Liver (tissue), 9 donors: Measurements from ENCODE around the gene CCDC86. TPM values are rescaled to one million over a fixed set of nuclear protein-coding genes. Genes with fewer than 3 reads are reported as not detected.

Source experiments
- DNase-seq: peaks from one replicate; pipeline ENCODE4 v3.0.0-alpha.2; 2017; ENCODE audit warnings: low spot score
- H3K27ac ChIP-seq, 2 donors: one replicate each; pipeline ENCODE4 v1.7.0; 2013; ENCODE audit warnings: inconsistent platforms in 2 of 2, low read length in 2 of 2, control low read depth in 1 of 2, low read depth in 1 of 2, mild to moderate bottlenecking in 1 of 2
- H3K27me3 ChIP-seq, 4 donors: one replicate each; pipeline versions ENCODE4 v1.6.1 to v1.7.0; 2013; ENCODE audit warnings: low read length in 3 of 4, inconsistent platforms in 1 of 4, mild to moderate bottlenecking in 1 of 4, moderate library complexity in 1 of 4; ENCODE audit not compliant: control insufficient read depth in 4 of 4, insufficient read depth in 4 of 4
- H3K36me3 ChIP-seq, 4 donors: one replicate each; pipeline versions ENCODE4 v1.6.1 to v1.7.0; 2013; ENCODE audit warnings: low read length in 3 of 4, mild to moderate bottlenecking in 3 of 4, low read depth in 1 of 4, moderate library complexity in 1 of 4; ENCODE audit not compliant: control insufficient read depth in 4 of 4, insufficient read depth in 3 of 4
- H3K4me1 ChIP-seq, 4 donors: one replicate each; pipeline versions ENCODE4 v1.6.1 to v1.7.0; 2013; ENCODE audit warnings: low read length in 3 of 4, mild to moderate bottlenecking in 3 of 4, moderate library complexity in 1 of 4; ENCODE audit not compliant: control insufficient read depth in 4 of 4, insufficient read depth in 4 of 4
- H3K4me3 ChIP-seq, 3 donors: one replicate each; pipeline versions ENCODE4 v1.6.1 to v1.7.0; 2013; ENCODE audit warnings: low read length in 3 of 3, control low read depth in 1 of 3, low read depth in 1 of 3, mild to moderate bottlenecking in 1 of 3
- H3K9ac ChIP-seq, 2 donors: one replicate each; pipeline ENCODE4 v1.7.0; 2013; ENCODE audit warnings: low read length in 2 of 2, mild to moderate bottlenecking in 2 of 2, moderate library complexity in 2 of 2, control low read depth in 1 of 2, low read depth in 1 of 2
- H3K9me3 ChIP-seq, 4 donors: one replicate each; pipeline versions ENCODE4 v1.6.1 to v1.7.0; 2013; ENCODE audit warnings: low read length in 3 of 4; ENCODE audit not compliant: control insufficient read depth in 4 of 4
- ATF3 ChIP-seq: IDR thresholded peaks from 2 replicates; pipeline ENCODE4 v1.6.1; 2016; ENCODE audit warnings: antibody characterized with exemption
- CTCF ChIP-seq: fragments of 150-350 bp; IDR thresholded peaks from 2 replicates; pipeline ENCODE4 v1.5.1; 2017; ENCODE audit warnings: improper control_type of control experiment, low read depth, low read length; ENCODE audit not compliant: missing input control
- EGR1 ChIP-seq, 2 donors: IDR thresholded peaks; 2 replicates each; pipeline ENCODE4 v1.6.1; 2016 to 2018; ENCODE audit warnings: antibody characterized with exemption in 2 of 2, low read depth in 2 of 2
- FOXA2 ChIP-seq: IDR thresholded peaks from 2 replicates; pipeline ENCODE4 v1.6.1; 2016; ENCODE audit warnings: antibody characterized with exemption
- GABPA ChIP-seq, 2 donors: IDR thresholded peaks in 1 of 2; conservative IDR thresholded peaks in 1 of 2; 2 replicates each; pipeline ENCODE4 v1.6.1; 2016; ENCODE audit warnings: antibody characterized with exemption in 2 of 2, mild to moderate bottlenecking in 1 of 2, moderate library complexity in 1 of 2
- HNF4A ChIP-seq, 2 donors: conservative IDR thresholded peaks; 2 replicates each; pipeline ENCODE4 v1.6.1; 2016; ENCODE audit warnings: antibody characterized with exemption in 2 of 2, mild to moderate bottlenecking in 2 of 2
- JUND ChIP-seq, 2 donors: IDR thresholded peaks; 2 replicates each; pipeline ENCODE4 v1.6.1; 2016; ENCODE audit warnings: antibody characterized with exemption in 2 of 2
- NR2F2 ChIP-seq: IDR thresholded peaks from 2 replicates; pipeline ENCODE4 v1.6.1; 2016; ENCODE audit warnings: antibody characterized with exemption
- RAD21 ChIP-seq, 2 donors: IDR thresholded peaks; 2 replicates each; pipeline ENCODE4 v1.6.1; 2016; ENCODE audit warnings: antibody characterized with exemption in 2 of 2, mild to moderate bottlenecking in 2 of 2
- RXRA ChIP-seq, 2 donors: IDR thresholded peaks; 2 replicates each; pipeline ENCODE4 v1.6.1; 2017 to 2018; ENCODE audit warnings: antibody characterized with exemption in 2 of 2, mild to moderate bottlenecking in 1 of 2
- SP1 ChIP-seq: IDR thresholded peaks from 2 replicates; pipeline ENCODE4 v1.6.1; 2018; ENCODE audit warnings: antibody characterized with exemption, mild to moderate bottlenecking
- TAF1 ChIP-seq: conservative IDR thresholded peaks from 2 replicates; pipeline ENCODE4 v1.6.1; 2016; ENCODE audit warnings: antibody characterized with exemption, mild to moderate bottlenecking
- YY1 ChIP-seq: IDR thresholded peaks from 2 replicates; pipeline ENCODE4 v1.6.1; 2016; ENCODE audit warnings: antibody characterized with exemption, mild to moderate bottlenecking
- WGBS: extraction: QIAGEN DNeasy Blood & Tissue Kit; methylation state at CpG from one replicate; pipeline ENCODE4 v1.1.7; 2013; 5-methylcytosine and 5-hydroxymethylcytosine counted together
- polyA plus RNA-seq, 2 donors: library from polyadenylated mRNA; stranded (reverse) in 1 of 2; unstranded in 1 of 2; fragments of 200-250 nt in 1 of 2; fragments of >200 nt in 1 of 2; fragmentation: Nextera tagmentation in 1 of 2; extraction: Ambion mirVana in 1 of 2; gene quantifications; one replicate each; pipeline versions ENCODE4 v1.2.1 to v1.2.3, GENCODE V29; 2013 to 2015
- total RNA-seq, 2 donors: library from RNA; depleted of rRNA; stranded (reverse); fragments of >200 nt; gene quantifications; one replicate each; pipeline ENCODE4 v1.2.3, GENCODE V29; 2014
- TF ChIP-seq, protein P1 (sequence below): IDR thresholded peaks from 2 replicates; pipeline ENCODE4 v1.6.1; 2016; ENCODE audit warnings: antibody characterized with exemption, mild to moderate bottlenecking
- TF ChIP-seq, protein P2 (sequence below): IDR thresholded peaks from 2 replicates; pipeline ENCODE4 v1.6.1; 2016; ENCODE audit warnings: antibody characterized with exemption
- donor health status: healthy.
- donor health status: healthy.
- donor health status: healthy.
- donor health status: healthy.
- donor health status: healthy.

The CCDC86 gene
- total and polyA plus RNA-seq, 4 donors: 5.0 to 9.4 (median 5.7) TPM

- Histone ChIP-seq H3K36me3 (no peaks in the 10 kb centered on the region), H3K9ac (no peak overlapping the region), H3K9me3 (no peaks in the 10 kb centered on the region), H3K4me1 (no peaks in the 10 kb centered on the region), H3K27ac (no peak overlapping the region), H3K27me3 (no peaks in the 10 kb centered on the region), H3K4me3 (no peak overlapping the region)
- DNase-seq: no peak
- 90% methylated on average over 3 of the region's 3 CpGs for WGBS
- TF ChIP-seq, protein P1, sequence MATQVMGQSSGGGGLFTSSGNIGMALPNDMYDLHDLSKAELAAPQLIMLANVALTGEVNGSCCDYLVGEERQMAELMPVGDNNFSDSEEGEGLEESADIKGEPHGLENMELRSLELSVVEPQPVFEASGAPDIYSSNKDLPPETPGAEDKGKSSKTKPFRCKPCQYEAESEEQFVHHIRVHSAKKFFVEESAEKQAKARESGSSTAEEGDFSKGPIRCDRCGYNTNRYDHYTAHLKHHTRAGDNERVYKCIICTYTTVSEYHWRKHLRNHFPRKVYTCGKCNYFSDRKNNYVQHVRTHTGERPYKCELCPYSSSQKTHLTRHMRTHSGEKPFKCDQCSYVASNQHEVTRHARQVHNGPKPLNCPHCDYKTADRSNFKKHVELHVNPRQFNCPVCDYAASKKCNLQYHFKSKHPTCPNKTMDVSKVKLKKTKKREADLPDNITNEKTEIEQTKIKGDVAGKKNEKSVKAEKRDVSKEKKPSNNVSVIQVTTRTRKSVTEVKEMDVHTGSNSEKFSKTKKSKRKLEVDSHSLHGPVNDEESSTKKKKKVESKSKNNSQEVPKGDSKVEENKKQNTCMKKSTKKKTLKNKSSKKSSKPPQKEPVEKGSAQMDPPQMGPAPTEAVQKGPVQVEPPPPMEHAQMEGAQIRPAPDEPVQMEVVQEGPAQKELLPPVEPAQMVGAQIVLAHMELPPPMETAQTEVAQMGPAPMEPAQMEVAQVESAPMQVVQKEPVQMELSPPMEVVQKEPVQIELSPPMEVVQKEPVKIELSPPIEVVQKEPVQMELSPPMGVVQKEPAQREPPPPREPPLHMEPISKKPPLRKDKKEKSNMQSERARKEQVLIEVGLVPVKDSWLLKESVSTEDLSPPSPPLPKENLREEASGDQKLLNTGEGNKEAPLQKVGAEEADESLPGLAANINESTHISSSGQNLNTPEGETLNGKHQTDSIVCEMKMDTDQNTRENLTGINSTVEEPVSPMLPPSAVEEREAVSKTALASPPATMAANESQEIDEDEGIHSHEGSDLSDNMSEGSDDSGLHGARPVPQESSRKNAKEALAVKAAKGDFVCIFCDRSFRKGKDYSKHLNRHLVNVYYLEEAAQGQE: no peak
- TF ChIP-seq EGR1 (IDR thresholded peaks at IDR 0.05; ENCODE audit: low read depth in 2 of 2) (no peak), ATF3 (no peak), CTCF (no peak), TAF1 (no peak), JUND (IDR thresholded peaks at IDR 0.05) (no peak)
- TF ChIP-seq, protein P2, sequence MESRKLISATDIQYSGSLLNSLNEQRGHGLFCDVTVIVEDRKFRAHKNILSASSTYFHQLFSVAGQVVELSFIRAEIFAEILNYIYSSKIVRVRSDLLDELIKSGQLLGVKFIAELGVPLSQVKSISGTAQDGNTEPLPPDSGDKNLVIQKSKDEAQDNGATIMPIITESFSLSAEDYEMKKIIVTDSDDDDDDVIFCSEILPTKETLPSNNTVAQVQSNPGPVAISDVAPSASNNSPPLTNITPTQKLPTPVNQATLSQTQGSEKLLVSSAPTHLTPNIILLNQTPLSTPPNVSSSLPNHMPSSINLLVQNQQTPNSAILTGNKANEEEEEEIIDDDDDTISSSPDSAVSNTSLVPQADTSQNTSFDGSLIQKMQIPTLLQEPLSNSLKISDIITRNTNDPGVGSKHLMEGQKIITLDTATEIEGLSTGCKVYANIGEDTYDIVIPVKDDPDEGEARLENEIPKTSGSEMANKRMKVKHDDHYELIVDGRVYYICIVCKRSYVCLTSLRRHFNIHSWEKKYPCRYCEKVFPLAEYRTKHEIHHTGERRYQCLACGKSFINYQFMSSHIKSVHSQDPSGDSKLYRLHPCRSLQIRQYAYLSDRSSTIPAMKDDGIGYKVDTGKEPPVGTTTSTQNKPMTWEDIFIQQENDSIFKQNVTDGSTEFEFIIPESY: no peak
Observed at GRCh38 chr11:60798631-60799030, 43.3 kb upstream of the CCDC86 start.

DNA sequence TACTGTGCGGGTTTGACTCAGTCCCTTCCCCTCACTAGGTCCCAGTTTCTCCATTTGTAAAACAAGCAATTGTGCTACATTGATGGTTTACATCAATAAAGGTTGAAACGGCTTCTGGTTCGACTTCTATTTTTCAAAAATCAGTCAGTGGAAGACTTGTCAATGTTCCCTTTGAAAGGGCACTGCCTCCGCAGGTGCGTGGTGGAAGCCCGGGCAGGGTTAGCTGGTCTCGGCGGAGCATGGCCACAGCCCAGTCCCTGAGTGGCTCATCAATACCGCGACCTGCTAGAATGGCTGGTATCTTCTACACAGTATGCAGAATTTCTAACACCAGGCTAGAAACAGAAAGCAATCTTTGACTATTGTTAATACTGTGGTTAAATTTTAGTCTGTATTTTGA lies 40.7 kb upstream of the CCDC86 start:
- no peak for DNase-seq
- Histone ChIP-seq H3K4me1 (no peaks in the 10 kb centered on the region), H3K27ac (no peak overlapping the region), H3K9me3 (no peaks in the 10 kb centered on the region), H3K4me3 (no peak overlapping the region), H3K36me3 (no peaks in the 10 kb centered on the region), H3K27me3 (no peaks in the 10 kb centered on the region), H3K9ac (no peak overlapping the region)
- 86% methylated on average over 10 of the region's 10 CpGs for WGBS
- TF ChIP-seq GABPA (IDR thresholded peaks at IDR 0.05 in 1 of 2, conservative IDR thresholded peaks at IDR 0.05 in 1 of 2) (no peak), SP1 (no peak), YY1 (no peak), HNF4A (conservative IDR thresholded peaks at IDR 0.05) (no peak), ATF3 (no peak), JUND (IDR thresholded peaks at IDR 0.05) (no peak), TAF1 (no peak), NR2F2 (no peak), RXRA (IDR thresholded peaks at IDR 0.05) (no peak), EGR1 (IDR thresholded peaks at IDR 0.05; ENCODE audit: low read depth in 2 of 2) (no peak), RAD21 (IDR thresholded peaks at IDR 0.05) (no peak), FOXA2 (no peak)
- TF ChIP-seq, protein P2: no peak
- TF ChIP-seq, protein P1: no peak
